SK-N-MC (cell line): Measurements from ENCODE around the gene SEPTIN7.

Experiments used
- EZH2 ChIP-seq: fragments of 200-600 bp; sonication (generic); IDR thresholded peaks from one replicate; pipeline ENCODE4 v1.6.1; 2017; ENCODE audit warnings: antibody characterized with exemption
- FOXP2 ChIP-seq: optimal IDR thresholded peaks from 2 replicates; pipeline ENCODE3; 2011; ENCODE audit warnings: mild to moderate bottlenecking, moderate library complexity; ENCODE audit not compliant: insufficient read depth; ENCODE audit errors: extremely low read length, control extremely low read depth
- POLR2AphosphoS5 ChIP-seq: IDR thresholded peaks from 2 replicates; pipeline ENCODE4 v1.6.1; 2012; ENCODE audit warnings: mild to moderate bottlenecking, low read depth, low read length, borderline replicate concordance

- TF ChIP-seq POLR2AphosphoS5 (no peak), EZH2 (no peak), FOXP2 (no peak)
Observed at GRCh38 chr7:35823440-35823839, 22.6 kb downstream of the SEPTIN7 start.
